ENCODE measurements around the gene MRPS18A. TPM values are rescaled to one million over a fixed set of nuclear protein-coding genes. Genes with fewer than 3 reads are reported as not detected.

MRPS18A gene
- total and polyA plus RNA-seq, 2 of the 13 experiments (the other 11 are each of a cell fraction or from before 2014, with no cell fraction given), result 87.8 to 89.1 TPM

GRCh38 chr6:43723737-43724295 lies 36.2 kb upstream of the MRPS18A start (continued):
- TF ChIP-seq ZNF724P (CRISPR knock-in tag; IDR thresholded peaks at IDR 0.05; ENCODE audit: borderline replicate concordance), result no peak
- no peak for TF ChIP-seq YEATS4 (CRISPR knock-in tag; IDR thresholded peaks at IDR 0.05; ENCODE audit: borderline replicate concordance)
- no peak for TF ChIP-seq ZNF484 (CRISPR knock-in tag; IDR thresholded peaks at IDR 0.05; ENCODE audit: borderline replicate concordance, low read depth)
- TF ChIP-seq ZSCAN29 (CRISPR knock-in tag; conservative IDR thresholded peaks at IDR 0.05), result 0 out of 2 replicates have a peak, but pooled peaks have one; percentile 42
- TF ChIP-seq ZNF746 (CRISPR knock-in tag; IDR thresholded peaks at IDR 0.05), result no peak
- no peak for TF ChIP-seq CBX2 (IDR thresholded peaks at IDR 0.05; ENCODE audit: low read depth, low read length)
- TF ChIP-seq CBX2 (CRISPR knock-in tag; IDR thresholded peaks at IDR 0.05; ENCODE audit: low read depth), result no peak
- TF ChIP-seq ARNTL (CRISPR knock-in tag; IDR thresholded peaks at IDR 0.05), result peak; percentile 26; the same call in 1 of the 2 replicates
- TF ChIP-seq LRRFIP1 (CRISPR knock-in tag; conservative IDR thresholded peaks at IDR 0.05), result no peak
- TF ChIP-seq TP53 (CRISPR knock-in tag; conservative IDR thresholded peaks at IDR 0.05), result no peak
- no peak for TF ChIP-seq ZNF749 (CRISPR knock-in tag; IDR thresholded peaks at IDR 0.05; ENCODE audit: borderline replicate concordance)
- no peak for TF ChIP-seq NFE2L2 (IDR thresholded peaks at IDR 0.05; ENCODE audit: low read length)
- no peak for TF ChIP-seq ZSCAN21 (CRISPR knock-in tag; IDR thresholded peaks at IDR 0.05; ENCODE audit: borderline replicate concordance)
- no peak for TF ChIP-seq JUN (CRISPR knock-in tag; IDR thresholded peaks at IDR 0.05)
- peak; percentile 53; the same call in 1 of the 2 replicates for TF ChIP-seq ZFP91 (CRISPR knock-in tag; IDR thresholded peaks at IDR 0.05; ENCODE audit: borderline replicate concordance)
- peak; percentile 36; the same call in 1 of the 2 replicates for TF ChIP-seq KMT2B (CRISPR knock-in tag; IDR thresholded peaks at IDR 0.05)
- no peak for TF ChIP-seq RARG (CRISPR knock-in tag; IDR thresholded peaks at IDR 0.05; ENCODE audit: low read depth)
- no peak for TF ChIP-seq ZNF761 (CRISPR knock-in tag; conservative IDR thresholded peaks at IDR 0.05)
- peak; percentile 34; the same call in 1 of the 2 replicates for TF ChIP-seq FOSL2 (CRISPR knock-in tag; IDR thresholded peaks at IDR 0.05)
- TF ChIP-seq MTF2 (CRISPR knock-in tag; IDR thresholded peaks at IDR 0.05; ENCODE audit: borderline replicate concordance), result peak; percentile 77; the same call in 1 of the 2 replicates
- no peak for TF ChIP-seq THYN1 (CRISPR knock-in tag; IDR thresholded peaks at IDR 0.05; ENCODE audit: borderline replicate concordance, low read depth)
- TF ChIP-seq ZFX (CRISPR knock-in tag; IDR thresholded peaks at IDR 0.05; ENCODE audit: low read depth), result peak; percentile 57; the same call in 1 of the 2 replicates
- TF ChIP-seq ZNF781 (CRISPR knock-in tag; IDR thresholded peaks at IDR 0.05; ENCODE audit: borderline replicate concordance, not compliant biosample characterization), result no peak
- TF ChIP-seq USF2 (IDR thresholded peaks at IDR 0.05; ENCODE audit: low read depth, low read length), result no peak
- TF ChIP-seq USF2 (CRISPR knock-in tag; IDR thresholded peaks at IDR 0.05; ENCODE audit: borderline replicate concordance), result no peak

Data from HepG2 (cell line).